Activated naive CD4-positive, alpha-beta T cell treated with anti-CD3 and anti-CD28 coated beads, Interleukin-2, amount 50 U/mL, for 72 hours (primary cell): ENCODE data around the gene CD302. TPM values are rescaled to one million over a fixed set of nuclear protein-coding genes. Genes with fewer than 3 reads are reported as not detected.
"Not testable (repeated sequence)": the region's sequence is repeated elsewhere in the genome, so short reads cannot be mapped to it uniquely, and the experiment has no call there.

Experiments
- ATAC-seq, 2 donors: fragments of 150-1000 bp; cut with Tn5 transposase; 2 replicates each; pipeline ENCODE4 v1.10.0; 2021; ENCODE audit warnings: mild to moderate bottlenecking in 2 of 2, moderate library complexity in 2 of 2
- DNase-seq, 2 donors: peaks; one replicate each; pipeline ENCODE4 v3.0.0; 2021 to 2022; ENCODE audit warnings: low spot score in 2 of 2
- H3K27ac Mint-ChIP-seq, 2 donors: one replicate each; pipeline ENCODE4 v1.8.0; 2022; ENCODE audit warnings: mild to moderate bottlenecking in 2 of 2, mixed read lengths in 2 of 2
- H3K36me3 Mint-ChIP-seq, 2 donors: one replicate each; pipeline ENCODE4 v1.8.0; 2022; ENCODE audit warnings: mixed read lengths in 2 of 2
- H3K9me3 Mint-ChIP-seq, 2 donors: one replicate each; pipeline ENCODE4 v1.8.0; 2022; ENCODE audit warnings: mixed read lengths in 2 of 2
- total RNA-seq, 2 donors: library from RNA; stranded (reverse); gene quantifications; one replicate each; pipeline ENCODE4 v1.2.3, GENCODE V29; 2022

Gene CD302
- total RNA-seq, 2 donors from 2014 or later, result 0.19 to 0.20 TPM

DNA sequence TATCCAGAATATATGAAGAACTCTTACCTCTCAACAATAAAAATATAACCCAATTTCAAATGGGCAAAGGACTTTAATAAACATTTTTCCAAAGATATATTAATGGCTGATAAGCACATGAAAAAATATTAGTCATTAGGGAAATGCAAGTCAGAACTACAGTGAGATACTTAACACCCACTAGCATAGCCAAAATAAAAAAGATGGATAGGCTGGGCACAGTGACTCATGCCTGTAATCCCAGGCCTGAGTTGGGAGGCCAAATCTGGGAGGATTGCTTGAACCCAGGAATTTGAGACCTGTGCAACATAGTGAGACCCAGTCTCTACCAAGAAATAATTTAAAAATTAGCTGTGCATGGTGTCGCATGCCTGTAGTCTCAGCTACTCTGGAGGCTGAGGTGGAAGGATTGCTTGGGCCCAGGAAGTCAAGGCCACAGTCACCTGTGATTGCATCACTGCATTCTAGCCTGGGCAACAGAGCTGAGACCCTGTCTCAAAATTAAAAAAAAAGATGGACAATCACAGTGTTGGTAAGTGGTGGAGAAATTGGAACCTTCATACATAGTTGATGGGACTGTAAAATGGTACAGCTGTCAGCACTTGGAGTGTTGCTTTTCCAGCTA is 60.6 kb downstream of the CD302 start:
- Mint-ChIP-seq H3K9me3 (no peaks in the 10 kb centered on the region), H3K36me3 (peaks cover 6 to 51% of the 10 kb centered on the region in 2 donors), H3K27ac (peak overlapping the region in 1 of 2 donors; percentile 68)
- no peak for DNase-seq
- ATAC-seq, result no peak

DNA sequence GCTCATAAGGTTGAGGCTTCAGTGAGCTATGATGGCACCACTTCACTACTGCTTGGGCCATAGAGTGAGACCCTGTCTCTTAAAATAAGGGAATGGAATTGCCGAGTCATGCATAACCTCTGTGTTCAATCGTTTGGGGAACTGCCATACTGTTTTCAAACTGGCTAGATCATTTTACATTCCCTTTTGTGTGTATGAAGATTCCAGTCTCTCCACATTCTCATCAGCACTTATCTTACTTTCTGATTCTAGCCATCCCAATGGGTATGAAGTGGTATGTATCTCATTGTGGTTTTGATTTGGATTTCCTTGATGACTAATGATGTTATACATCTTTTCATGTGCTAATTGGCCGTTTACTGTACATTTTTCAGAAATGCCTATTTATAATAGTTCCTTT is 62.0 kb downstream of the CD302 start:
- H3K36me3 Mint-ChIP-seq, result peaks cover 6 to 42% of the 10 kb centered on the region in 2 donors

DNA sequence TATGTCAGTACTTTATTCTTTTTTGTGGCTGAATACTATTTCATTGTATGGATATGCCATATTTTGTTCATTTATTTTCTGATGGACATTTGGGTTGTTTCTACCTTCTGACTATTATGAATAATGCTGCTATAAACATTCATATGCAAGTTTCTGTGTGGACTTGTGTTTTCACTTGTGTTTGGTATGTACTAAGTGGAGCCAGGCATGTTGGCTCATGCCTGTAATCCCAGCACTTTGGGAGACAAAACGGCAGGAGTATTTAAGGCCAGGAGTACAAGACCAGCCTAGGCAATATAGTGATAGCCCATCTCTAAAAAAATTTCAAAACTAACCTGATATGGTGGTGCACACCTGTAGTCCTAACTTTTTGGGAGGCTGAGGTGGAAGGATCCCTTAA is 62.4 kb downstream of the CD302 start:
- no peak for DNase-seq
- peaks cover 6 to 44% of the 10 kb centered on the region in 2 donors for H3K36me3 Mint-ChIP-seq
- H3K9me3 Mint-ChIP-seq, result no peaks in the 10 kb centered on the region
- no peak for ATAC-seq
- H3K27ac Mint-ChIP-seq, result peak overlapping the region; percentile 29 to 61

More for the DNA sequence above, 62.0 kb downstream of the CD302 start:
- peak in 1 of 2 donors; percentile 34 for ATAC-seq
- no peaks in the 10 kb centered on the region for H3K9me3 Mint-ChIP-seq
- no peak for DNase-seq
- peak overlapping the region in 1 of 2 donors; percentile 61 for H3K27ac Mint-ChIP-seq

DNA sequence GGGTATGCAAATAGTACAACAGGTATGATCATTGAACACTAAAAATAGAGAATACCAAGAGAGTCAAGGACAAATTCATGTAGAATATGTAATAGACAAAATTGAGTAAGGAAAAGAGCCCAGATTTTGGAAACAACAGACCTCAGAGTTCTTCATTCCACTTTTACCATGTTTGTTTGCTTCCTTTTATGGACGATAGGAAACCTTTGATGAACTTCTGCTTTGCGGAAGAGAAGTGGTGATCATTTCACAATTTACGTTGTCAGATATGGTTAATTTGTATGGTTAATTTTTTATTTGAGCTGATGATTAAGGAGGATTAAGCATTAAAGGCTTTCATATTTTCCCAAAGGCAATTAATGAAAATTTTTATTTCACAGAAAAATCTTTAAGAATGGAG is 69.4 kb downstream of the CD302 start:
- peaks cover 10 to 38% of the 10 kb centered on the region in 2 donors for H3K36me3 Mint-ChIP-seq
- DNase-seq (no peak), ATAC-seq (no peak)
- H3K27ac Mint-ChIP-seq, result no peak overlapping the region
- peaks cover 5% of the 10 kb centered on the region in 2 donors for H3K9me3 Mint-ChIP-seq

DNA sequence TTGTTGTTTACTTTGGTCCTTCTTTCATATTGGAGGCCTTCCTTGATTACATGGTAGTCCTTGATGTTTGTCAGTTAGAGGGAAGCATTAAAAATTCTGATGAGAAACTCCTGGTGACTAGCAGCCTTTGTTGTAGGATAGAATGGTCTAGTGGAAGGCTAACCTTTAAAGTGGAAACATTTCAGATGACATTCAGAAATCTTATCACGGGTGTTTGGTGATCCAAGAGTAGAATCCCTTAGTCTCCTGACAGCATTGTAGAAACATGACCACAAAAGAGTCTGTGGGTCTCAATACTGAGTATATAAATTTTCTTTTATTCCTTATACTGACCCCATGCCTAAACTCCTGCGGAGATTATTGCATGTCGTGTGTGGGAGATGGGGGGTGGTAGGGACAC is 72.3 kb downstream of the CD302 start:
- Mint-ChIP-seq H3K27ac (no peak overlapping the region), H3K36me3 (peaks cover 10 to 43% of the 10 kb centered on the region in 2 donors), H3K9me3 (peaks cover 5 to 6% of the 10 kb centered on the region in 2 donors)
- no peak for DNase-seq
- ATAC-seq, result no peak

DNA sequence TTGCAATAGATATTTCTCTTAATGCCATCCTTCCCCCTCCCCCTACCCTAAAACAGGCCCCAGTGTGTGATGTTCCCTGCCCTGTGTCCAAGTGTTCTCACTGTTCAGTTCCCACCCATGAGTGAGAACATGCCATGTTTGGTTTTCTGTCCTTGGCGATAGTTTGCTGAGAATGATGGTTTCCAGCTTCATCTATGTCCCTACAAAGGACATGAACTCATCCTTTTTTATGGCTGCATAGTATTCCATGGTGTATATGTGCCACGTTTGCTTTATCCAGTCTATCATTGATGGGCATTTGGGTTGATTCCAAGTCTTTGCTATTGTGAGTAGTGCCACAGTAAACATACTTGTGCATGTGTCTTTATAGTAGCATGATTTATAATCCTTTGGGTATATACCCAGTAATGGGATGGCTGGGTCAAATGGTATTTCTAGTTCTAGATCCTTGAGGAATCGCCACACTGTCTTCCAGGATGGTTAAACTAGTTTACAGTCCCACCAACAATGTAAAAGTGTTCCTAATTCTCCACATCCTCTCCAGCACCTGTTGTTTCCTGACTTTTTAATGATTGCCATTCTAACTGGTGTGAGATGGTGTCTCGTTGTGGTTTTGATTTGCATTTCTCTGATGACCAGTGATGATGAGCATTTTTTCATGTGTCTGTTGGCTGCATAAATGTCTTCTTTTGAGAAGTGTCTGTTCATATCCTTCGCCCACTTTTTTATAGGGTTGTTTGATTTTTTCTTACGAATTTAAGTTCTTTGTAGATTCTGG is 73.0 kb downstream of the CD302 start:
- not testable (repeated sequence) for H3K27ac Mint-ChIP-seq, H3K9me3 Mint-ChIP-seq, DNase-seq, ATAC-seq
- H3K36me3 Mint-ChIP-seq, result peaks cover 10 to 43% of the 10 kb centered on the region in 2 donors

DNA sequence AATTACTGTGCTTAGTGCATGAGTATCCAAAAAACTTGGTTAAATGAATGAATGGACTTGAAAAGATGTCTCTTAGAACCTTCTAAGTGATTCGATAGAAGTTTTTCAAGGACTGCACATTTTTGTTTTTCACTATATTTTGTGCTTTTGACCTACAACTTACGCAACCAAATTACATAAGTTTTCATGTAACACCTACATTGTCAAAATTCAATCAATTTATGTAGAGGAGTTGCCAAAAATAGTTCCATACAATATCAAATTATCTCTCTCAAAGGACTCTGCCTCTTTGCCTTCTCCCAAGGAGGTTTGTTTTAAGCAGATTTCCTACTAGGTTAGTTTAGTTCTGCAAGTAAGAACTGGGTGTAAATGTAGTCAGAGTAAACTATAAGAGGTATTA is 75.4 kb downstream of the CD302 start:
- DNase-seq (no peak), ATAC-seq (no peak)
- H3K27ac Mint-ChIP-seq, result peak overlapping the region in 1 of 2 donors; percentile 29
- peaks cover 5 to 6% of the 10 kb centered on the region in 2 donors for H3K9me3 Mint-ChIP-seq
- H3K36me3 Mint-ChIP-seq, result peaks cover 19 to 48% of the 10 kb centered on the region in 2 donors

DNA sequence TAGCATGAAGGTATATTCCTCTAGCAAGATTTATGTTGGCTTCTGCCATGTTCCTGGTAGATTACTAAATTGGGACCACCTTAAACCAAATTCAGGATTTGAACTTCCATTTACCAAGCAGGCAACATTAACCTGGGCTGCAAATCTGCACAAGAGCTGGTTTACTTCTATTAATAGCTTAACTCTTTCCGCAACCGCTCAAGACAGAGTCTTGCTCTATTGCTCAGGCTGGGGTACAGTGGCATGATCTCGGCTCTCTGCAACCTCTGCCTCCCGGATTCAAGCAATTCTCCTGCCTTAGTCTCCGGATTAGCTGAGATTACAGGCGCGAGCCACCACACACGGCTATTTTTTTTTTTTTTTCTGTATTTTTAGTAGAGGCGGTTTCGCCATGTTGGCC is 77.3 kb downstream of the CD302 start:
- H3K27ac Mint-ChIP-seq, result no peak overlapping the region
- peaks cover 5 to 6% of the 10 kb centered on the region in 2 donors for H3K9me3 Mint-ChIP-seq
- no peak for ATAC-seq
- no peak for DNase-seq
- H3K36me3 Mint-ChIP-seq, result peaks cover 24 to 63% of the 10 kb centered on the region in 2 donors

Other genes starting within 250 kb of the CD302 start
- gene BAZ2B, start 181.7 kb downstream of the CD302 start, total RNA-seq, result 10 to 100 TPM in 1 of 2 donors, 1 to 10 TPM in 1; 9.4 to 15.0 TPM
- 10 to 100 TPM; 79.1 to 84.9 TPM for gene MARCHF7, start 85.7 kb downstream of the CD302 start, total RNA-seq
- 10 to 100 TPM; 20.4 to 35.1 TPM for gene LY75, start 106.5 kb upstream of the CD302 start, total RNA-seq